ENCODE data around the gene LAMB3.

GRCh38 chr1:209619696-209620486, 32.3 kb downstream of the LAMB3 start:
- TF ChIP-seq POLR2A (IDR thresholded peaks at IDR 0.05) (no peak), CTCF (IDR thresholded peaks at IDR 0.05) (no peak)
